CD8-positive, alpha-beta memory T cell (primary cell): ENCODE measurements around the gene PAPSS1. TPM values are rescaled to one million over a fixed set of nuclear protein-coding genes. Genes with fewer than 3 reads are reported as not detected.

Experiments used
- polyA plus RNA-seq: library from polyadenylated mRNA; unstranded; fragments of 300-500 nt; fragmentation: Illumina TruSeq; gene quantifications from one replicate; pipeline ENCODE4 v1.2.3, GENCODE V29; 2021
- total RNA-seq, 2 experiments: library from RNA; stranded (reverse); gene quantifications; one replicate each; pipeline ENCODE4 v1.2.3, GENCODE V29; 2021

Gene PAPSS1
- total and polyA plus RNA-seq, 3 experiments from 2014 or later, result 26.6 to 30.9 (median 27.9) TPM

Other genes with a start within 250 kb of the PAPSS1 start
- gene SGMS2, start 104.7 kb upstream of the PAPSS1 start, total RNA-seq, result under 1 TPM; 0.35 to 0.61 TPM
- not detected for gene SGMS2, start 104.7 kb upstream of the PAPSS1 start, polyA plus RNA-seq
- gene CYP2U1, start 211.3 kb upstream of the PAPSS1 start, total RNA-seq, result 1 to 10 TPM; 2.7 to 2.9 TPM
- gene CYP2U1, start 211.3 kb upstream of the PAPSS1 start, polyA plus RNA-seq, result 4.0 TPM